ENCODE measurements around the gene LRP5.
A peak's percentile ranks its signal among the peaks of the same experiment; 100 is the strongest.
"Not testable (repeated sequence)": the region's sequence is repeated elsewhere in the genome, so short reads cannot be mapped to it uniquely, and the experiment has no call there.

Gene LRP5

GRCh38 chr11:68448604-68449011 lies 136.2 kb downstream of the LRP5 start:
- no peak for DNase-seq (ENCODE audit: extremely low spot score, insufficient read length, low read depth)
- FAIRE-seq, result no peak

- DNase-seq (ENCODE audit: extremely low spot score, insufficient read length, low read depth), result no peak
- FAIRE-seq, result no peak
Measured at GRCh38 chr11:68449951-68450350, 137.6 kb downstream of the LRP5 start.

DNA sequence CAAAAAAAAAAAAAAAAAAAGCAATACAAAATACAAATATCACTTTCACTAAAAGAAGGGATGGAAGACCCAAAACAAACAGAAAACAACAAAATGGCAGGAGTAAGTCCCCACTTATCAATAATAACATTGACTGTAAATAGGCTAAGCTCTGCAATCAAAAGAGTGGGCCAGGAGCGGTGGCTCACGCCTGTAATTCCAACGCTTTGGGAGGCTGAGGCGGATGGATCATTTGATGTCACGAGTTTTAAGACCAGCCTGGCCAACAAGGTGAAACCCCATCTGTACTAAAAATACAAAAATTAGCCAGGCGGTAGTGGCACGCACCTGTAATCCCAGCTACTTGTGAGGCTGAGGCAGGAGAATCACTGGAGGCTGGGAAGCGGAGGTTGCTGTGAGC lies 138.3 kb downstream of the LRP5 start:
- DNase-seq (ENCODE audit: extremely low spot score, insufficient read length, low read depth) (no peak), FAIRE-seq (no peak)

DNA sequence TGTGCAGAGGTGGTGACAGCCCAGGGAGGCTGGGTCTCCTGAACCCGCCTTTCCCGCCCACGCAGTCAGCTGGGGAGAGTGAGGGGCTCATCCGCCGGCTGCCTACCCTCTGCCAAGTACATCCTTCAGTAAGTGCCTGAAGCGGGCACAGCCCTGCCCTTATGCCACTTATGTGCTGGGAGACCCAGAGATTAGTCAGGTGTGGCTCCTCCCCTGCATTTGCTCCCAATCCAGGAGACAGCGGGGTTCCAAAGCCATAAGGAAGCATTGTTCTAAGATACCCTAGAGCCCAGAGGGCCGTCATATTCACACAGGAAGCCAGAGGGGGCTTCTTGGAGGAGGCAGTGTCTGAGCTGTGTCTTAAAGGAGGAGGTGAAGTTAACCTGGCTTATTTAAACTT lies 142.4 kb downstream of the LRP5 start:
- FAIRE-seq (no peak), DNase-seq (ENCODE audit: extremely low spot score, insufficient read length, low read depth) (no peak)

DNA sequence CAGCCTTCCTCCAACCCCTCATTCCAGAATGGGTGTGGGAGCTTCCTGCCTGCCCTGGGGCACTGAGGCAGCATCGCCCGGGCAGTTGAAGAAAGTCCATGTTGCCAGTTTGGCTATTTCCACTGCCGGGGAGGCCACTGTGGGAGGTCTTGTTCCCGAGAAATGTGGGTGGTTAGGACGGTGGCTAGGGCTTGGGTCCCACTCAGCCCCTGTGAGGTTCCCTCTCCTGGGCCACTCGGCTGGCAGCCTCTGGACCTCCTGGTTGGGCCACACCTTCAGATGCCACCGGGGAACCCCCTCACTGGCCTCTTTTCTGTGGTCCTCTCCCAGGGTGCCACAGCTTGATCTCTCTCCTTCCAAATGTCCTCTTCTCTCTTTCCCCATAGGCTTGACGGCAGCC lies 143.1 kb downstream of the LRP5 start:
- FAIRE-seq (no peak), DNase-seq (ENCODE audit: extremely low spot score, insufficient read length, low read depth) (no peak)

GRCh38 chr11:68457216-68457897 lies 145.0 kb downstream of the LRP5 start:
- DNase-seq (ENCODE audit: extremely low spot score, insufficient read length, low read depth) (no peak), FAIRE-seq (no peak)

DNA sequence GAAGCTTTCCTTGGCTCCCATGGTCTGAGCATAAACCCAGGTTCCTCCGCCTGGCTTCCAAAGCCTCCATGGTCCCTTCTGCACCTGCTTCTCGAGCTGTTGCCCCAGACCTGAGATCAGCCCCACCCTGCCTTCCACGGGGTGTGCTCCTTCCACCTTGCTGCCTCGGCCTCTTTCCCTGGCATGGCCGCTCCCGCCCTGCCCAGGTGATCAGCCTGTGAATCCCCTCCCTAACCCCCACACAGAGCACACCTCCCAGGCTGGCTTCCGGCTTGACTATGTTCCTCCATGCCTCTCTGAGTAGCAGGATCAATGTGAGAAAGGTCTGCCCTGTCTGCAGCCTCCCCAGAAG lies 145.5 kb downstream of the LRP5 start:
- no peak for FAIRE-seq
- DNase-seq (ENCODE audit: extremely low spot score, insufficient read length, low read depth), result no peak

DNA sequence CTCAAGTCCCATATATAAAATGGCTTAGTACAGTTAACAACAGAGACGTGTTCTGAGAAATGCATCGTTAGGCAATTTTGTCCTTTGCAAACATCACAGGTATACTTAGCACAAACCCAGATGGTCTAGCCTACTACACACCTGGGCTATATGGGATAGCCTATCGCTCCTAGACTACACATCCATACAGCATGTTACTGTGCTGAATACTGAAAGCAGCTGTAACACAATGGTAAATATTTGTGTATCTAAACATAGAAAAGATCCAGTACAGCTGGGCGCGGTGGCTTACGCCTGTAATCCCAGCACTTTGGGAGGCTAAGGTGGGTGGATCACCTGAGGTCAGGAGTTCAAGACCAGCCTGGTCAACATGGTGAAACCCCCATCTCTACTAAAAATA lies 145.9 kb downstream of the LRP5 start:
- not testable (repeated sequence) for FAIRE-seq; DNase-seq (ENCODE audit: extremely low spot score, insufficient read length, low read depth)

- peak; percentile 84 for FAIRE-seq
Measured at GRCh38 chr11:68459886-68460740, 147.7 kb downstream of the LRP5 start.

DNA sequence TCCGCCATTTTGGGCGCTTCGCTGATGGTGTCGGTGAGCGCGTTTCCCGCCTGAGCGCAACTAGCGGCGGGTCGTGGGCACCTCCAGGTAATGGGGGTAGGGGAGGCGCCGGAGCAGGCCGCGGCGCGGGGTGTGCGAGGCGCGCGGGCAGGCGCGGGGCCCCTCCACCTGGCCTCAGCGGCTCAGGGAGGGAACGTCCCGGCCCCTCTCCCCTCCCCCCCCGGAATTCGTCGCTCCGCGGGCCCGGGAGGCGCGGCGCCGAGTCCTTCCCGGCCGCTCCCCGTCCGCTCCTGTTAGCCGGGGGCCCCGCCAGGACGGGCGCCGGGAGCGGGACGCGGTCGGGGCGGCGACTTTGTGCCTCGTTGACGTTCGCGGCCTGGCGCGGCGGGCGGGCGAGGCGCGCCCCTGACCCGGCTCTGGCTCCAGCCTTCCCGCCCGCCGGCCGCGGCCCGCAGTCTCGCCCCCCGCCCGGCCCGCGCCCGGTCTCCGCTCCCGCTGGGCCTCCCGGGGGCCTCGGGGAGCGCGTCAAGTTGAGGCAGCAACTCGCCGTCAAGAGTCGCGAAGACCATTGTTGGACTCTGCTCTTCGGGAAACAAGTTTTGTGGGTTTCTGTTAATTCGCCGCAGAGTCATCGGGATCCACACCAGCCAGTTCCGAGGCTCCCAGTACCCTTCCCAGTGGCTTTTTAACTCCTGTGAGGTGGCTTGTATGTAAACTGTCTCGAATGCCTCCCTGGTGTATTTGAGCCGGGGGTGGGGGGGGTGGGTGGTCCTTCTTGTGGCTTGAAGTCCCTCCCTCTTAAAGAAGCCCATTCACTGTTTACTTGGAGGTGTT lies 148.6 kb downstream of the LRP5 start, which contains the start of gene PPP6R3:
Gene PPP6R3, plus strand, starts transcription at position 12 of the 834 bp plus-strand sequence. CDS start 76,913 bp downstream, outside the sequence.
- no peak for DNase-seq (ENCODE audit: extremely low spot score, insufficient read length, low read depth)
- no peak for FAIRE-seq

More at GRCh38 chr11:68459886-68460740, 147.7 kb downstream of the LRP5 start:
- DNase-seq (ENCODE audit: extremely low spot score, insufficient read length, low read depth), result peak; percentile 97

- DNase-seq (ENCODE audit: extremely low spot score, insufficient read length, low read depth), result no peak
- no peak for FAIRE-seq
Measured at GRCh38 chr11:68461575-68461917, 149.2 kb downstream of the LRP5 start.

DNA sequence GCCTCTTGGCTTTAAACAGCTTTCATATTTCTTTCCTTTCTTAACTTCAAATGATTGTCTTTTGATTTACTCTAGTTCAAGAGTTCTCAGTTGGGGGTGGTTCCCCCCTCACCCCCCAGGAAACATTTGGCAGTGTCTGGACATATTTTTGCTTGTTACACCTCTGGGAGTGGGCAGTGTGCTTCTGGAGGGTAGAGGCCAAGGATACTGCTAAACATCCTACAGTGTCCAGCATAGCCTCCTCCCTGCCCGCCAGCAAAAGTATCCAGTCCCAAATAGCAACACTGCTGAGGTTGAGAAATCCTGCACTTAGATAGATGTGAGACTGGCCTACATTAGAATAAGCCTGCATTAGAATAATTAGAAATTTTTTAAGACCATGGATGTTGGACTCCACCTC lies 151.3 kb downstream of the LRP5 start:
- DNase-seq (ENCODE audit: extremely low spot score, insufficient read length, low read depth) (no peak), FAIRE-seq (no peak)

- no peak for FAIRE-seq
- no peak for DNase-seq (ENCODE audit: extremely low spot score, insufficient read length, low read depth)
Measured at GRCh38 chr11:68467201-68467834, 154.9 kb downstream of the LRP5 start.

DNA sequence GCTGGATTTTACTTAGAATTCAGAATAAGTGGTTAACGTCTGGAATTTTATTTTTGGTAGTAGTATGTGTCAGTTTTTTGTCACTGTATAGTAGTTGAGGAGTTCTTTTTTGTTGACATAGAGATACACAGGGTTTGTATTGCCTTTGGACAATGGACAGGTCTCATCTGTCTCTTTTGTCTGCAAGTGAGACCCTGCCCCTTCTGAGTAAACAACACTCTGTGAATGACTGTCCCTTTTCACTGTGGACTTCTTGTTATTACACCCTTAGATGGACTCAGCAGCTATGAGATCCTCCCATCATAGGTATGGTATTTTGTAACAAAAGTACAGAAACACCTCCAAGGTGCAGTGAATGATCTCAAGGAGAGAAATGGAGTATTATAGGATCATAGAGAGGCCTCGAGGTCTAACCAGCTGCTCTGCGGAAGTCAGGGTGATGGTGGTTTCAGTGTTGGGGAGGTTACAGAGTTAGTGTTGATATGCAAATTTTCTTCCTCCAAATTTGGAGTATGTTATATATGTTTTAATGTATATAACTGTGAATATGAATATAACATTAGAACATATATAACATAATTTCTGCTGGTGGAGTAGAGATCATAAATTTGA lies 155.9 kb downstream of the LRP5 start:
- DNase-seq (ENCODE audit: extremely low spot score, insufficient read length, low read depth), result no peak
- peak; percentile 42 for FAIRE-seq

DNA sequence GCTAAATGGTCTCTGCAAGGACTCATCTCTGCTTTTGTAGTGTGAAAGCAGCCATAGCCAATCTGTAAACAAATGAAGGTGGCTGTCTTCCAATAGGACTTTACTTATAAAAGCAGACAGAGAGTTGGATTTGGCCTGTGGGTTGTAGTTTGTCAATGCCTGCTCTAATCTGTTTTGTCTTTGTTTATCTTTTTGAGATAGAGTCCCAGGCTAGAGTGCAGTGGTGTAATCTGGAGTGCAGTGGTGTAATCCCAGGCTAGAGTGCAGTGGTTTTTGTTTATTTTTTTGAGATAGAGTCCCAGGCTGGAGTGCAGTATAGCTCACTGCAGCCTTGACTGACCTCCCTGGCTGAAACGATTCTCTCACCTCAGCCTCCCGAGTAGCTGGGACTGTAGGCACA lies 156.7 kb downstream of the LRP5 start:
- no peak for DNase-seq (ENCODE audit: extremely low spot score, insufficient read length, low read depth)

DNA sequence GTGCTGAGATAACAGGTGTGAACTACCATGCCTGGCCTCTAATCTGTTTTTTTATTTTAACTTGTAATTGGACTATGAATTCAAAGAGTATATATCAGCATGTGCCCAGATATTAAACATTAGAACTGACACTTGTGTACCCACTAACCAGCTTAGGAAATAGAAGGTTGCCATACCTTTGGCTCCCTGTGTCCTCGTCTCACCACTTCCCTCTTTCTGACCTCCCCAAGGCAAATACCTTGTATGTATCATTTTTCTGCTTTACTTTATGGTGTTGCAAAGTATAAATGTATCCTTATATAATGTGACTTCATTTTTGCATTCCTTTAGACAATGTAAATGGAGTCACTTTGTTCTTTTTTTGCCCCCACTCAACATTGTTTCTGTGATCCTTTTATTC lies 157.3 kb downstream of the LRP5 start:
- FAIRE-seq (no peak), DNase-seq (ENCODE audit: extremely low spot score, insufficient read length, low read depth) (no peak)

More for the DNA sequence above, 156.7 kb downstream of the LRP5 start:
- FAIRE-seq, result no peak

DNA sequence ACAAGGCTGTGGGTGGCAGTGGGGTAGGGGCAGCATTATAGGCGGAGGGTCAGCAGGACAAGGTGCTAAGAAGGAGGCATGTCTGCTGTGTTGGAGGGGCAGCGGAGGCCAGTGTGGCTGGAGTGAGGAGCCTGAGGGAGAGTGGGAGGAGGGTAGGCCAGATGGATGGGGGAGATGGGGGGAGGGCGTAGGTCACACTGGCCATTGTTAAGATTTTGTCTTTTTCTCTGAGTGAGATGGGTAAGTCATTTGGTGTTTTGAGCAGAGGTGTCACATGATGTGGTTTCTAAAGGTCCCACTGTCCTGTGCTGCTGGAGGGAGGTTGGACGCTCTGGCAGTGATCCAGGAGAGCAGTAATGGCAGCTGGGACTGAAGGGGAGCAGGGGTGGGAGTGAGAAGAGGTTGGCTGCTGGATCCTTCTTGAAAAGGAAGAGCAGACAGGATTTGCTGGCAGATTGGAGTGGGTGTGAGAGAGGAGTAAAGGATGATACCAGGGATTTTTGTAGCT lies 158.0 kb downstream of the LRP5 start:
- no peak for FAIRE-seq
- DNase-seq (ENCODE audit: extremely low spot score, insufficient read length, low read depth), result no peak

DNA sequence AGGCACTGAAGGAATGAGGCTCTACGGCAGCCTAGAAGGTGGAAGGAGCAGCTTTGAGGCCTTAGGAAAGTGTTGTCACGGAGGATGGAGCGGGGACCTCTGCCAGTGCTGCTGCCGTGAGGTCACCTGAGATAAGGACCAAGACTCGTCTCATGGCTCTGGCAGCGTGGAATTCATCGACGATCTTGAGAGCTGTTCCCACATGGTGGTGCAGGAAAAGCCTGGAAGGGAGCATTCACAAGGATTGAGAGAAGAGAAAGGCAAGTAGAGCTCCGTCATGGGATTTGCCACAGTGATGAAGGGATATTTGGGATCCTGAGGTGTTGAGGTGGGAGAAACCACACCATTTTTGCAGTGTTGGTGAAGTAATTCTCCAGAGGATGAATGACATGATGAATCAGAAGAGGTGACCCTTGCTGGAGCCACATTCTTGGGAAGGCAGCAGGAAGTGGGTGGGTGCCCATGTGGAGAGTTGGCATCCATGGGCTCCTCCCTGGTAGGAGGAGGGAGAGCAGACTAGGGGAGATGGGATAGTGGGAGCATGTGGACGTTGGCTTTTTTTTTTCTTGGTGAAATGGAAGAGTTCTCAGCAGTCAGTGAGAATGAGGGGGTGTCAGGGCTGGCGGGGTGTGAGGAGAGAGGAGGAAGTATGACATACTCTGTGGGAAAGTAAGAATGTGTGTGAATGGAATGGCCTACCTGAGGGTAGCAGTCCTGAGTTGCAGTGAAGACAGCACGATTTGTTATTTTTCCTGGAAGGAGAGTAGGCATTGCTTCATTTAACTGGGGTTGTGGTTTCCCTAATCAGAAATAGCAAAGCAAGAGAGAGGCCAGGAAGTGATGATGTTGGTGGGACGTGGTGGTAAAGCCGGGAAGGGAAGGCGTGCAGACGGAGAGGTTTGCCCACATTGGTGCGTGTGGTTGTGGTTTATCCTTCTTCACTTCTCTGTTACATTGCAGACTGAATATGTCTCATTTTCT lies 159.3 kb downstream of the LRP5 start:
- FAIRE-seq (no peak), DNase-seq (ENCODE audit: extremely low spot score, insufficient read length, low read depth) (no peak)
